HEK293T (cell line): ENCODE results near the gene ADAMTS5.

Experiments
- CTCF ChIA-PET: fragments of 350-600 bp; formaldehyde crosslinking; extraction: SDS; loops from one replicate; lab custom pipeline; 2021; ENCODE audit warnings: antibody characterized with exemption, inconsistent platforms; lab: Yijun Ruan, JAX
- POLR2A ChIA-PET: fragments of 350-600 bp; formaldehyde crosslinking; extraction: SDS; loops from one replicate; lab custom pipeline; 2020; ENCODE audit warnings: antibody characterized with exemption, inconsistent platforms; lab: Yijun Ruan, JAX
- DNase-seq: peaks from one replicate; pipeline ENCODE4 v3.0.0; 2012; ENCODE audit warnings: mixed read lengths; ENCODE audit errors: extremely low spot score
- ARNT ChIP-seq: fragments of 450-650 bp; IDR thresholded peaks from 2 replicates; pipeline ENCODE4 v1.6.1; 2017; ENCODE audit warnings: mild to moderate bottlenecking
- BHLHE40 ChIP-seq: fragments of 450-650 bp; IDR thresholded peaks from 2 replicates; pipeline ENCODE4 v1.6.1; 2016; ENCODE audit warnings: mild to moderate bottlenecking, moderate library complexity, borderline replicate concordance
- CTBP1 ChIP-seq: fragments of 450-650 bp; IDR thresholded peaks from 2 replicates; pipeline ENCODE4 v1.6.1; 2016; ENCODE audit warnings: borderline replicate concordance
- ELF4 ChIP-seq: fragments of 450-650 bp; IDR thresholded peaks from 2 replicates; pipeline ENCODE4 v1.6.1; 2017; ENCODE audit warnings: antibody characterized with exemption
- FOXA1 ChIP-seq: fragments of 450-650 bp; IDR thresholded peaks from 2 replicates; pipeline ENCODE4 v1.6.1; 2016; ENCODE audit warnings: mild to moderate bottlenecking
- FOXK2 ChIP-seq: fragments of 450-650 bp; IDR thresholded peaks from 2 replicates; pipeline ENCODE4 v1.6.1; 2016; ENCODE audit warnings: mild to moderate bottlenecking
- FOXM1 ChIP-seq: fragments of 450-650 bp; IDR thresholded peaks from 2 replicates; pipeline ENCODE4 v1.6.1; 2017; ENCODE audit warnings: mild to moderate bottlenecking, borderline replicate concordance
- HDGF ChIP-seq: fragments of 450-650 bp; IDR thresholded peaks from 2 replicates; pipeline ENCODE4 v1.6.1; 2017; ENCODE audit warnings: antibody characterized with exemption, borderline replicate concordance
- L3MBTL2 ChIP-seq: fragments of 450-650 bp; conservative IDR thresholded peaks from 2 replicates; pipeline ENCODE4 v1.6.1; 2016; ENCODE audit warnings: mild to moderate bottlenecking
- LEF1 ChIP-seq: fragments of 450-650 bp; IDR thresholded peaks from 2 replicates; pipeline ENCODE4 v1.6.1; 2017; ENCODE audit warnings: mild to moderate bottlenecking, borderline replicate concordance
- NFRKB ChIP-seq: fragments of 450-650 bp; IDR thresholded peaks from 2 replicates; pipeline ENCODE4 v1.6.1; 2016; ENCODE audit warnings: mild to moderate bottlenecking, moderate library complexity
- PKNOX1 ChIP-seq: fragments of 450-650 bp; IDR thresholded peaks from 2 replicates; pipeline ENCODE4 v1.6.1; 2016
- SP1 ChIP-seq: fragments of 450-650 bp; IDR thresholded peaks from 2 replicates; pipeline ENCODE4 v1.6.1; 2017
- SUZ12 ChIP-seq: fragments of 450-650 bp; IDR thresholded peaks from 2 replicates; pipeline ENCODE4 v1.6.1; 2016; ENCODE audit warnings: mild to moderate bottlenecking
- TARDBP ChIP-seq: fragments of 450-650 bp; IDR thresholded peaks from 2 replicates; pipeline ENCODE4 v1.6.1; 2016
- ZNF384 ChIP-seq: fragments of 450-650 bp; IDR thresholded peaks from 2 replicates; pipeline ENCODE4 v1.6.1; 2016

ADAMTS5 gene

GRCh38 chr21:26925636-26926035 is 41.3 kb downstream of the ADAMTS5 start:
- ChIA-PET POLR2A (no interaction called here), CTCF (no interaction called here)
- no peak for DNase-seq
- TF ChIP-seq PKNOX1 = no peak

- TF ChIP-seq PKNOX1 (no peak), L3MBTL2 (no peak), LEF1 (no peak), ZNF384 (no peak), FOXM1 (no peak), BHLHE40 (no peak), ELF4 (no peak), NFRKB (no peak), CTBP1 (no peak), ARNT (no peak), SP1 (no peak), SUZ12 (no peak), FOXA1 (no peak), HDGF (no peak), FOXK2 (no peak), TARDBP (no peak)
- POLR2A ChIA-PET = no interaction called here
- DNase-seq = no peak
- CTCF ChIA-PET = no interaction called here
Measured at GRCh38 chr21:26925122-26925521, 41.8 kb downstream of the ADAMTS5 start.

DNA sequence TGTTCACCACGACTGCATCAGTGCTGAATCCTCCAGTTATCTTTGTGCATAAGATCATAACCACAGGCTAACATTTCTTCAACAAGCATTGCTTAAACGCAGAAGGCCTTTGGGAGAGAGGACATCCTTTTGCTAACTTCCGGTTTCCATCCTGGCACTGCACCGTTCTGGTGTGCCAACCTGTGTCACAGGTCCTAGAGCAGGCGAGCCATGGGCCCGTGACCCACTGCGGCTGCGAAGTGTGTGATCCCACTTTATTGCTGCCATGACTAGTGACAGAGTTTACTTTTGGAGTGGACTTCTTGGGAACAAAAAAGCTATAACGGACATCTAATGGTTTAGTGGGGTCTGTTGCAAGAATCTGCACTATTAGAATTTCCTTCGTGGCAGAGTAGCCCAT is 42.9 kb downstream of the ADAMTS5 start:
- CTCF ChIA-PET = no interaction called here
- POLR2A ChIA-PET = no interaction called here

GRCh38 chr21:26920055-26920454 is 46.8 kb downstream of the ADAMTS5 start:
- no peak for TF ChIP-seq PKNOX1
- TF ChIP-seq L3MBTL2 = no peak
- no peak for TF ChIP-seq TARDBP
- TF ChIP-seq HDGF = no peak
- TF ChIP-seq CTBP1 = no peak
- TF ChIP-seq SP1 = no peak
- TF ChIP-seq FOXK2 = no peak
- no peak for TF ChIP-seq LEF1
- TF ChIP-seq FOXM1 = no peak
- TF ChIP-seq FOXA1 = no peak
- no peak for TF ChIP-seq ZNF384
- TF ChIP-seq SUZ12 = no peak
- TF ChIP-seq NFRKB = no peak
- TF ChIP-seq ELF4 = no peak
- TF ChIP-seq BHLHE40 = no peak
- no peak for TF ChIP-seq ARNT
- ChIA-PET CTCF (no interaction called here), POLR2A (no interaction called here)
- no peak for DNase-seq

More for the DNA sequence above, 42.9 kb downstream of the ADAMTS5 start:
- no peak for DNase-seq
- TF ChIP-seq L3MBTL2 (no peak), HDGF (no peak), FOXA1 (no peak), TARDBP (no peak), SUZ12 (no peak), CTBP1 (no peak), SP1 (no peak), PKNOX1 (no peak), ELF4 (no peak), NFRKB (no peak), BHLHE40 (no peak), ZNF384 (no peak), ARNT (no peak), FOXK2 (no peak), FOXM1 (no peak), LEF1 (no peak)

DNA sequence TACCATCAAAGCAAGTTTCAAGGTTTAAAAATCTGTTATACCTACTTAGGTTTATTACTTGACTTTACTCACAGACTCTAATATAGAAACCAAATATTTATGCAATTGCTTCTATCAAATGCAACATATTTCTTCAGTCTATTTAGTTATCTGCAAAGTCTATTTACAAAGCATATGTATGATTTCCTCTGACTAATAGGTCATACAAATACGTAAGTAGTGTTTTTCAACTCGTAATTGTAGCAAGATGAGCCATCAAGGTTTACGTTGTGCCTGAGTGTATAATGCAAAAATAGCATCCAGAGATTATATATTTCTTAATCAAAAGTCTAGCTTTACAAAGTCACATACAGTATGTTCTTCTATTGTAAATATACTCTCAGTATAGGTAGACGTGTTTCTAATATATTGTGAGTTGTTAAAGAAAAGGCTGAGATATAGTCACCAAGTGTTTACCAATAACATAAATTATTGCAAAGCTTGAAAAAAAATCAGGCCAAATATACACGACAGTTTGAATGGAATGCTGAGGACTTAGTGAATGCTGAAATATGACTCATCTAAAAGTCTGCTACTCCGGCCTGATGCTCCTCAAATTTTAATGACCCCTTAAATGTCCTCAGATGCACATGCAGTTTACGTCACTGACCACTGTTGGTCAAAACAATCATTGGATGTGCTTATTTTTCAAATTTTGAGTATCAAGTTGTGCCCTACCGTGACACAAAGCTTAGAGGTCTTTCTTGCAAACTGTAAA is 48.4 kb downstream of the ADAMTS5 start:
- ChIA-PET CTCF (interaction anchor here (0.6 kb wide), 1 partner anchor 8 kb away, joined by 6 read pairs; no protein-coding TSS in a partner anchor), POLR2A (no interaction called here)
- TF ChIP-seq TARDBP (no peak), SP1 (no peak), FOXK2 (no peak), ARNT (no peak), ELF4 (no peak), FOXA1 (no peak), LEF1 (no peak), ZNF384 (no peak), SUZ12 (no peak), NFRKB (no peak), CTBP1 (no peak), FOXM1 (no peak), L3MBTL2 (no peak), HDGF (no peak), BHLHE40 (no peak), PKNOX1 (no peak)
- DNase-seq = no peak
